IMR-90 (cell line): ENCODE measurements around the gene TENT5C.

ENCODE experiments used
- POLR2A ChIP-seq: IDR thresholded peaks from 2 replicates; pipeline ENCODE4 v1.6.1; 2012; ENCODE audit warnings: mild to moderate bottlenecking, low read depth, low read length
- RCOR1 ChIP-seq: IDR thresholded peaks from 2 replicates; pipeline ENCODE4 v1.6.1; 2012; ENCODE audit warnings: mild to moderate bottlenecking, low read length, improper control_type of control experiment; ENCODE audit not compliant: insufficient replicate concordance
- TF ChIP-seq, protein P1 (sequence below): conservative IDR thresholded peaks from 2 replicates; pipeline ENCODE4 v1.5.1; 2012; ENCODE audit warnings: mild to moderate bottlenecking, low read depth, low read length, improper control_type of control experiment
- TF ChIP-seq, protein P2 (sequence below): fragments of 150-350 bp; IDR thresholded peaks from 2 replicates; pipeline ENCODE4 v1.6.1; 2017; ENCODE audit warnings: mild to moderate bottlenecking, antibody characterized with exemption, low read length, low read depth

DNA sequence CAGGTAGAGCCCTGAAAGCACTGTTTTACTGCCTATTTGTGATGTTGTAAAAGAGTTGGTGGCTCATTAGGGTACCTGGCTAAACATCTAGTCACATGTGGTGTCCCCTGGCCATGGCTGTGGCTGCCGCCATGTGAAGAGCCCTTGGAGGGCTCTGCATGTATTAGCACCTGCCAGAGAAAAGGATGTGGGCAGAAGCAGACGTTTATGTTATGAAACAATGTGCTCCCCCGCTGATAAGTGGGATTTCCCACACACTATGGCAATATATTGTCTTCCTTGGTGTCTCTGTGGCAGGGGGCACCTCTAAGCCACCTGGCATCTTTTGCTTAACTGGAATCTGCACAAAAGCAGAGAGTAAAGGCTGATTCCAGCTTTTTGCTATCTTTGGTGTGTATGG lies 9.6 kb downstream of the TENT5C start:
- TF ChIP-seq, protein P1, sequence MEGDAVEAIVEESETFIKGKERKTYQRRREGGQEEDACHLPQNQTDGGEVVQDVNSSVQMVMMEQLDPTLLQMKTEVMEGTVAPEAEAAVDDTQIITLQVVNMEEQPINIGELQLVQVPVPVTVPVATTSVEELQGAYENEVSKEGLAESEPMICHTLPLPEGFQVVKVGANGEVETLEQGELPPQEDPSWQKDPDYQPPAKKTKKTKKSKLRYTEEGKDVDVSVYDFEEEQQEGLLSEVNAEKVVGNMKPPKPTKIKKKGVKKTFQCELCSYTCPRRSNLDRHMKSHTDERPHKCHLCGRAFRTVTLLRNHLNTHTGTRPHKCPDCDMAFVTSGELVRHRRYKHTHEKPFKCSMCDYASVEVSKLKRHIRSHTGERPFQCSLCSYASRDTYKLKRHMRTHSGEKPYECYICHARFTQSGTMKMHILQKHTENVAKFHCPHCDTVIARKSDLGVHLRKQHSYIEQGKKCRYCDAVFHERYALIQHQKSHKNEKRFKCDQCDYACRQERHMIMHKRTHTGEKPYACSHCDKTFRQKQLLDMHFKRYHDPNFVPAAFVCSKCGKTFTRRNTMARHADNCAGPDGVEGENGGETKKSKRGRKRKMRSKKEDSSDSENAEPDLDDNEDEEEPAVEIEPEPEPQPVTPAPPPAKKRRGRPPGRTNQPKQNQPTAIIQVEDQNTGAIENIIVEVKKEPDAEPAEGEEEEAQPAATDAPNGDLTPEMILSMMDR, result no peak
- no peak for TF ChIP-seq RCOR1
- TF ChIP-seq POLR2A, result no peak
- TF ChIP-seq, protein P2, sequence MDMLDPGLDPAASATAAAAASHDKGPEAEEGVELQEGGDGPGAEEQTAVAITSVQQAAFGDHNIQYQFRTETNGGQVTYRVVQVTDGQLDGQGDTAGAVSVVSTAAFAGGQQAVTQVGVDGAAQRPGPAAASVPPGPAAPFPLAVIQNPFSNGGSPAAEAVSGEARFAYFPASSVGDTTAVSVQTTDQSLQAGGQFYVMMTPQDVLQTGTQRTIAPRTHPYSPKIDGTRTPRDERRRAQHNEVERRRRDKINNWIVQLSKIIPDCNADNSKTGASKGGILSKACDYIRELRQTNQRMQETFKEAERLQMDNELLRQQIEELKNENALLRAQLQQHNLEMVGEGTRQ, result no peak
